ENCODE measurements around the gene ITGAX. TPM values are rescaled to one million over a fixed set of nuclear protein-coding genes. Genes with fewer than 3 reads are reported as not detected.
A peak's percentile ranks its signal among the peaks of the same experiment; 100 is the strongest.
"Not testable (repeated sequence)": the region's sequence is repeated elsewhere in the genome, so short reads cannot be mapped to it uniquely, and the experiment has no call there.

The ITGAX gene
- total RNA-seq, 2 donors from 2014 or later, result 1.7 to 3.5 TPM

GRCh38 chr16:31400191-31400590, 45.2 kb downstream of the ITGAX start:
- no peak for DNase-seq
- intact Hi-C loops (cut with DNase I), result no loop called here
- ATAC-seq, result peak in 1 of 2 donors; percentile 28

- intact Hi-C loops (cut with DNase I), result no loop called here
- no peak for ATAC-seq
Observed at GRCh38 chr16:31401436-31401835, 46.5 kb downstream of the ITGAX start.

GRCh38 chr16:31402687-31403086, 47.7 kb downstream of the ITGAX start:
- DNase-seq, result no peak
- intact Hi-C loops (cut with DNase I), result no loop called here
- no peak for ATAC-seq

More at GRCh38 chr16:31401436-31401835, 46.5 kb downstream of the ITGAX start:
- no peak for DNase-seq

GRCh38 chr16:31403590-31404352, 48.8 kb downstream of the ITGAX start:
- no peak for ATAC-seq
- no peak for DNase-seq
- intact Hi-C loops (cut with DNase I), result no loop called here

- intact Hi-C loops (cut with DNase I), result no loop called here
- ATAC-seq, result peak; percentile 68 to 70
- DNase-seq, result no peak
Observed at GRCh38 chr16:31404353-31405064, 49.5 kb downstream of the ITGAX start.

- DNase-seq (no peak), ATAC-seq (no peak)
- intact Hi-C loops (cut with DNase I), result no loop called here
Observed at GRCh38 chr16:31407406-31407805, 52.4 kb downstream of the ITGAX start.

- intact Hi-C loops (cut with DNase I), result no loop called here
- no peak for ATAC-seq
- no peak for DNase-seq
Observed at GRCh38 chr16:31409433-31409832, 54.5 kb downstream of the ITGAX start.

GRCh38 chr16:31410082-31410481, 55.1 kb downstream of the ITGAX start:
- ATAC-seq (no peak), DNase-seq (no peak)

GRCh38 chr16:31411024-31411844, 56.3 kb downstream of the ITGAX start:
- intact Hi-C loops (cut with DNase I), result no loop called here
- DNase-seq (no peak), ATAC-seq (no peak)

More at GRCh38 chr16:31410082-31410481, 55.1 kb downstream of the ITGAX start:
- intact Hi-C loops (cut with DNase I), result no loop called here

- ATAC-seq, result no peak
- no peak for DNase-seq
- intact Hi-C loops (cut with DNase I), result no loop called here
Observed at GRCh38 chr16:31412750-31413149, 57.8 kb downstream of the ITGAX start.

- no peak for DNase-seq
- no peak for ATAC-seq
- intact Hi-C loops (cut with DNase I), result no loop called here
Observed at GRCh38 chr16:31413381-31413780, 58.4 kb downstream of the ITGAX start.

- no peak for DNase-seq
- ATAC-seq, result no peak
- intact Hi-C loops (cut with DNase I), result no loop called here
Observed at GRCh38 chr16:31413943-31414342, 59.0 kb downstream of the ITGAX start.

GRCh38 chr16:31414706-31415105, 59.7 kb downstream of the ITGAX start:
- intact Hi-C loops (cut with DNase I), result no loop called here
- ATAC-seq, result no peak

GRCh38 chr16:31416371-31416770, 61.4 kb downstream of the ITGAX start:
- DNase-seq (no peak), ATAC-seq (no peak)
- intact Hi-C loops (cut with DNase I), result no loop called here

More at GRCh38 chr16:31414706-31415105, 59.7 kb downstream of the ITGAX start:
- DNase-seq, result no peak

- DNase-seq; ATAC-seq; intact Hi-C loops (cut with DNase I): not testable (repeated sequence)
Observed at GRCh38 chr16:31417036-31417435, 62.1 kb downstream of the ITGAX start.

GRCh38 chr16:31417916-31418315, 62.9 kb downstream of the ITGAX start:
- DNase-seq (no peak), ATAC-seq (no peak)
- intact Hi-C loops (cut with DNase I), result no loop called here

GRCh38 chr16:31420037-31420436, 65.1 kb downstream of the ITGAX start:
- DNase-seq, result no peak
- intact Hi-C loops (cut with DNase I), result no loop called here
- no peak for ATAC-seq

GRCh38 chr16:31421587-31421986, 66.6 kb downstream of the ITGAX start:
- intact Hi-C loops (cut with DNase I), result no loop called here
- DNase-seq (no peak), ATAC-seq (peak in 1 of 2 donors; percentile 19)

- ATAC-seq, result no peak
- DNase-seq, result no peak
- intact Hi-C loops (cut with DNase I), result no loop called here
Observed at GRCh38 chr16:31423241-31423640, 68.3 kb downstream of the ITGAX start.

- ATAC-seq (no peak), DNase-seq (no peak)
- intact Hi-C loops (cut with DNase I), result no loop called here
Observed at GRCh38 chr16:31423801-31424200, 68.8 kb downstream of the ITGAX start.
